ENCODE data around the gene RHCG.
A peak's percentile ranks its signal among the peaks of the same experiment; 100 is the strongest.

The RHCG gene

GRCh38 chr15:89515477-89515876 lies 19.1 kb upstream of the RHCG start:
- TF ChIP-seq ZFX (IDR thresholded peaks at IDR 0.05): no peak
- no peak for TF ChIP-seq CTCF (conservative IDR thresholded peaks at IDR 0.05)
- H3K27ac ChIP-seq: 0 out of 2 replicates have a peak overlapping the region, but pooled peaks have one; percentile 6

- 0 out of 2 replicates have a peak overlapping the region, but pooled peaks have one; percentile 6 for H3K27ac ChIP-seq
- TF ChIP-seq CTCF (conservative IDR thresholded peaks at IDR 0.05): no peak
- no peak for TF ChIP-seq ZFX (IDR thresholded peaks at IDR 0.05)
These were observed 18.4 kb upstream of the RHCG start for GRCh38 chr15:89514596-89515406.

GRCh38 chr15:89514186-89514585 lies 17.8 kb upstream of the RHCG start:
- H3K27ac ChIP-seq: no peak overlapping the region
- TF ChIP-seq ZFX (IDR thresholded peaks at IDR 0.05) (no peak), CTCF (conservative IDR thresholded peaks at IDR 0.05) (no peak)

- TF ChIP-seq ZFX (IDR thresholded peaks at IDR 0.05): no peak
- no peak for TF ChIP-seq CTCF (conservative IDR thresholded peaks at IDR 0.05)
- H3K27ac ChIP-seq: no peak overlapping the region
These were observed 16.9 kb upstream of the RHCG start for GRCh38 chr15:89513284-89513683.

- no peak for TF ChIP-seq ZFX (IDR thresholded peaks at IDR 0.05)
- no peak for TF ChIP-seq CTCF (conservative IDR thresholded peaks at IDR 0.05)
- H3K27ac ChIP-seq: no peak overlapping the region
These were observed 16.2 kb upstream of the RHCG start for GRCh38 chr15:89512631-89513030.

- H3K27ac ChIP-seq: no peak overlapping the region
- TF ChIP-seq ZFX (IDR thresholded peaks at IDR 0.05) (no peak), CTCF (conservative IDR thresholded peaks at IDR 0.05) (no peak)
These were observed 9.8 kb upstream of the RHCG start for GRCh38 chr15:89506026-89506686.

GRCh38 chr15:89504166-89504565 lies 7.8 kb upstream of the RHCG start:
- TF ChIP-seq ZFX (IDR thresholded peaks at IDR 0.05) (no peak), CTCF (conservative IDR thresholded peaks at IDR 0.05) (no peak)
- H3K27ac ChIP-seq: no peak overlapping the region
